GM19023 (cell line): ENCODE data around the gene SCN2B.
"Not testable (repeated sequence)": the region's sequence is repeated elsewhere in the genome, so short reads cannot be mapped to it uniquely, and the experiment has no call there.

Source experiments
- ATAC-seq: cut with Tn5 transposase; IDR thresholded peaks from one replicate; pipeline ENCODE4 v1.9.1; 2021; ENCODE audit warnings: mild to moderate bottlenecking, moderate library complexity; ENCODE audit not compliant: unreplicated experiment

SCN2B gene

GRCh38 chr11:118207079-118207478 is 30.6 kb upstream of the SCN2B start:
- ATAC-seq = no peak

GRCh38 chr11:118206391-118207031 is 30.1 kb upstream of the SCN2B start:
- no peak for ATAC-seq

GRCh38 chr11:118205606-118206378 is 29.4 kb upstream of the SCN2B start:
- no peak for ATAC-seq

- ATAC-seq = no peak
These were observed 26.4 kb upstream of the SCN2B start for GRCh38 chr11:118202599-118203422.

- no peak for ATAC-seq
These were observed 25.5 kb upstream of the SCN2B start for GRCh38 chr11:118201966-118202365.

- ATAC-seq = no peak
These were observed 24.7 kb upstream of the SCN2B start for GRCh38 chr11:118200901-118201680.

GRCh38 chr11:118200497-118200896 is 24.1 kb upstream of the SCN2B start:
- no peak for ATAC-seq

- no peak for ATAC-seq
These were observed 22.7 kb upstream of the SCN2B start for GRCh38 chr11:118199135-118199534.

GRCh38 chr11:118198370-118198769 is 21.9 kb upstream of the SCN2B start:
- no peak for ATAC-seq

- ATAC-seq = no peak
These were observed 18.6 kb upstream of the SCN2B start for GRCh38 chr11:118194835-118195627.

GRCh38 chr11:118193910-118194566 is 17.6 kb upstream of the SCN2B start:
- ATAC-seq = no peak

- ATAC-seq = not testable (repeated sequence)
These were observed 16.4 kb upstream of the SCN2B start for GRCh38 chr11:118192817-118193216.

GRCh38 chr11:118190942-118191506 is 14.6 kb upstream of the SCN2B start:
- ATAC-seq = not testable (repeated sequence)

- ATAC-seq = no peak
These were observed 10.1 kb upstream of the SCN2B start for GRCh38 chr11:118186346-118187107.

- no peak for ATAC-seq
These were observed 8.5 kb upstream of the SCN2B start for GRCh38 chr11:118184784-118185579.

- ATAC-seq = not testable (repeated sequence)
These were observed 7.3 kb upstream of the SCN2B start for GRCh38 chr11:118183691-118184090.

- no peak for ATAC-seq
These were observed 3.9 kb upstream of the SCN2B start for GRCh38 chr11:118180300-118180703.

GRCh38 chr11:118176778-118177134 is 317 bp upstream of the SCN2B start:
- no peak for ATAC-seq
